NCI-H128 (cell line): Measurements from ENCODE around the gene PKP3.
"Not testable (repeated sequence)": the region's sequence is repeated elsewhere in the genome, so short reads cannot be mapped to it uniquely, and the experiment has no call there.

Experiments used
- DNase-seq: peaks from one replicate; lab custom pipeline; 2025; ENCODE audit not compliant: unreplicated experiment; lab: John Stamatoyannopoulos, UW

The PKP3 gene

DNA sequence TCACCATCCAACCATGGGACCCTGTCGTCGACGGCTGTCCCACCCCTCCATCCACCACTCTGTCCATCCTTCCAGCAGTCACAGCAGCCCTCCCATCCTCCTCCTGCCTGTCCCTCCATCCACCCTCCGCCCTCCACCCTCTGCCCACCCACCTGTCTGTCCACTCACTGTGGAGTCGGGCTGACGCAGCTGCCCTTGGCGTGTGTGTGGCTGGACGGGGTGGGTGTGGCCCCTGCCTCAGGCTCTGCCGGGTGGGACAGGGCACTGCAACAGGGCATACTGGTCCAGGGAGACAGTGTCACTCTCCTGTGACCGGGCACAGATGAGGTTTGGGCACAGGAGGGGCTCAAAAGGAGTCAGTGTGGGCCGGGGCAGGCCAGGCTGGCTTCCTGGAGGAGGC lies 1.9 kb downstream of the PKP3 start:
- DNase-seq = no peak

DNA sequence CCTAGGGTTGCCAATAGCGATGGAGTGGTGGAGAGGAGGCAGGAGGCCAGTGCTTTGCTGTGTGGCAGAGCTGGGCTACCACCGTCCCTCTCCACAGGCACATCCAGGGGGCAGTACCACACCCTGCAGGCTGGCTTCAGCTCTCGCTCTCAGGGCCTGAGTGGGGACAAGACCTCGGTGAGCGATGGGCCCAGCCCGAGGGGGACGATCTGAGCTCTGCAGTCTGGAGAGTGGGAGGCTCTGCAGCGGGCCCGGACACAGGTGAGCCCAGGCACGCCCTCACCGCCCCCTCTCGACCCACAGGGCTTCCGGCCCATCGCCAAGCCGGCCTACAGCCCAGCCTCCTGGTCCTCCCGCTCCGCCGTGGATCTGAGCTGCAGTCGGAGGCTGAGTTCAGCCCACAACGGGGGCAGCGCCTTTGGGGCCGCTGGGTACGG lies 2.5 kb downstream of the PKP3 start:
- no peak for DNase-seq

DNA sequence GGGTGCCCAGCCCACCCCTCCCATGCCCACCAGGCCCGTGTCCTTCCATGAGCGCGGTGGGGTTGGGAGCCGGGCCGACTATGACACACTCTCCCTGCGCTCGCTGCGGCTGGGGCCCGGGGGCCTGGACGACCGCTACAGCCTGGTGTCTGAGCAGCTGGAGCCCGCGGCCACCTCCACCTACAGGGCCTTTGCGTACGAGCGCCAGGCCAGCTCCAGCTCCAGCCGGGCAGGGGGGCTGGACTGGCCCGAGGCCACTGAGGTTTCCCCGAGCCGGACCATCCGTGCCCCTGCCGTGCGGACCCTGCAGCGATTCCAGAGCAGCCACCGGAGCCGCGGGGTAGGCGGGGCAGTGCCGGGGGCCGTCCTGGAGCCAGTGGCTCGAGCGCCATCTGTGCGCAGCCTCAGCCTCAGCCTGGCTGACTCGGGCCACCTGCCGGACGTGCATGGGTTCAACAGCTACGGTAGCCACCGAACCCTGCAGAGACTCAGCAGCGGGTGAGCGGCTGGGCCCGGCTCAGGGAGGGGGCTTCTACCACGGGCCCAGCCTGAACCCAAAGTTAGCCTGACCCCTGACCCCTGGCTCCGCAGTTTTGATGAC lies 3.0 kb downstream of the PKP3 start:
- DNase-seq = no peak

DNA sequence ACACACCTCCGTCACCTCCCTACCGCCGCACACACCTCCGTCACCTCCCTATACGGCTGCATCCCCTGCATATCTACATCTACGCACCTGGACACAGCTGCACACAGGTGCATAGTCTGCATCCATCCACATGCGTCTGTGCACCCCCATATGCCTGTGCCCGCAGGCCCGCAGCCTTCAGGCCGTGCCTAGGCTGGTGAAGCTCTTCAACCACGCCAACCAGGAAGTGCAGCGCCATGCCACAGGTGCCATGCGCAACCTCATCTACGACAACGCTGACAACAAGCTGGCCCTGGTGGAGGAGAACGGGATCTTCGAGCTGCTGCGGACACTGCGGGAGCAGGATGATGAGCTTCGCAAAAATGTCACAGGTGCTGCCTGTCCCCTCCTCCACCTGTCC lies 4.8 kb downstream of the PKP3 start:
- no peak for DNase-seq

DNA sequence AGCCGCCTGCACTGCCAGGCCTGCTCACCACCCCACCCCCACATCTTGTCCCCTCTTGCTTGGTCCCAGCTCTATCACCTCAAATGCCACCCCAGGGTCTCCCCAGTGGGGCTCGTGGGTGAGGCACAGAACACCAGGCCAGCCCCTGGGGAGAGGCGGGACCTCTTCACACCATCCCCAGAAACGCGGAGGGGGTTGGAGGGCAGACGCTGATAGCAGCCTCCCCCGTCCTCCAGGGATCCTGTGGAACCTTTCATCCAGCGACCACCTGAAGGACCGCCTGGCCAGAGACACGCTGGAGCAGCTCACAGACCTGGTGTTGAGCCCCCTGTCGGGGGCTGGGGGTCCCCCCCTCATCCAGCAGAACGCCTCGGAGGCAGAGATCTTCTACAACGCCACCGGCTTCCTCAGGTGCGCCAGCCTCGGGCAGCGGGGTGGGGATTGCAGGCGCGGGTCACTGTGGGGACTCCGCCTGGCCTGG lies 5.8 kb downstream of the PKP3 start:
- no peak for DNase-seq

DNA sequence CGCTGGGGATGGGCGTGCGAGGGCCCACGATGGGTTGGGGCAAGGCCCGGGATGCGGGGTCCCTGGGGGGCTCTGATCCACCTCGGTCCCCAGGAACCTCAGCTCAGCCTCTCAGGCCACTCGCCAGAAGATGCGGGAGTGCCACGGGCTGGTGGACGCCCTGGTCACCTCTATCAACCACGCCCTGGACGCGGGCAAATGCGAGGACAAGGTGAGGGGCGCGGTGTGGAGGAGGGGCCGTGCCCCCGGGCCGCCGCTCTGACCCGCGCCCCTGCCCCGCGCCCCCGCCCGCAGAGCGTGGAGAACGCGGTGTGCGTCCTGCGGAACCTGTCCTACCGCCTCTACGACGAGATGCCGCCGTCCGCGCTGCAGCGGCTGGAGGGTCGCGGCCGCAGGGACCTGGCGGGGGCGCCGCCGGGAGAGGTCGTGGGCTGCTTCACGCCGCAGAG lies 6.3 kb downstream of the PKP3 start:
- DNase-seq = no peak

DNA sequence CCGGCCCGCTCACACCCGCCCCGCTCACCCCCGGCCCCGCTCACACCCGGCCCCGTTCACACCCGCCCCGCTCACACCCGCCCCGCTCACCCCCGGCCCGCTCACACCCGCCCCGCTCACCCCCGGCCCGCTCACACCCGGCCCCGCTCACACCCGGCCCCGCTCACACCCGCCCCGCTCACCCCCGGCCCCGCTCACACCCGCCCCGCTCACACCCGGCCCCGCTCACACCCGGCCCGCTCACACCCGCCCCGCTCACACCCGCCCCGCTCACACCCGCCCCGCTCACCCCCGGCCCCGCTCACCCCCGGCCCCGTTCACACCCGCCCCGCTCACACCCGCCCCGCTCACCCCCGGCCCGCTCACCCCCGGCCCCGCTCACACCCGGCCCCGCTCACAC lies 7.2 kb downstream of the PKP3 start:
- DNase-seq = not testable (repeated sequence)

DNA sequence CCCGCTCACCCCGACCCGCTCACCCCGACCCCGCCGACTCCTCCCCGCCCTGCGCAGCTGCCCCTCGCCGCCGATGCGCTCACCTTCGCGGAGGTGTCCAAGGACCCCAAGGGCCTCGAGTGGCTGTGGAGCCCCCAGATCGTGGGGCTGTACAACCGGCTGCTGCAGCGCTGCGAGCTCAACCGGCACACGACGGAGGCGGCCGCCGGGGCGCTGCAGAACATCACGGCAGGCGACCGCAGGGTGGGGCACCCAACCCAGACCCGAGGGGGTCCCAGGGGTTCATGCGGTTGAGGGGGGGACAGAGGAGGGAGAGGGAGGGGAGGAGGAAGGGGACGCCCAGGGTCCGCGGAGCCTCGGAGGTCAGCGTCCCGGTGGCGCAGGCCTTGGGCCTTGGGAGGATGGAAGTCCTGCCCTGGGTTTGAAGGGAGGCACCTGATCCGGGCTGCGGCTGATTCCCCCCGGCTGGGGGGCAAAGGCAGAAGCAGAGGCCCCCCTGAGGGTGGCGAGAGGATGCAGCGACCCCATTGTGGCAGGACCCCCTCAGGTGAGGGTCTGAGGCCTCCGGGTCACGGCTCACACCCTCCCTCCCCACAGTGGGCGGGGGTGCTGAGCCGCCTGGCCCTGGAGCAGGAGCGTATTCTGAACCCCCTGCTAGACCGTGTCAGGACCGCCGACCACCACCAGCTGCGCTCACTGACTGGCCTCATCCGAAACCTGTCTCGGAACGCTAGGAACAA lies 9.2 kb downstream of the PKP3 start:
- DNase-seq = no peak

DNA sequence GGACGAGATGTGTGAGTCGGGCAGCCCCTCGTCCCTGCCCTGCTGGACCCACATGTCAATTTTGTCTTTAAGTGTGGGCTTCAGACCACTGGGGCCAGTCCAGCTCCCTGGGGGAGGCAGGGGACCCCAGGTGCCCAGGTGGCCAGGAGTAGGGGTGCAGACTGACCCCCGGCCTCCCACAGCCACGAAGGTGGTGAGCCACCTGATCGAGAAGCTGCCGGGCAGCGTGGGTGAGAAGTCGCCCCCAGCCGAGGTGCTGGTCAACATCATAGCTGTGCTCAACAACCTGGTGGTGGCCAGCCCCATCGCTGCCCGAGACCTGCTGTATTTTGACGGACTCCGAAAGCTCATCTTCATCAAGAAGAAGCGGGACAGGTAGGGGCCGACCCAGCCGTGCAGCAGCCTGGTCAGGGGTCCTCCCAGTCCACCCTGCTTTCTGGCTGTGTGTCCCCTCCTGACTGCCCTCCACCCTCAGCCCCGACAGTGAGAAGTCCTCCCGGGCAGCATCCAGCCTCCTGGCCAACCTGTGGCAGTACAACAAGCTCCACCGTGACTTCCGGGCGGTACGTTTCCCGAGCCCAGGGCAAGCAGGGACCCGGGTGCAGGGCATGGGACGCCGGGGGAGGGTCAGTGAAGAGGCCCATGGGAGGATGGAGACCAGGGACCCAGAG lies 9.9 kb downstream of the PKP3 start:
- no peak for DNase-seq

DNA sequence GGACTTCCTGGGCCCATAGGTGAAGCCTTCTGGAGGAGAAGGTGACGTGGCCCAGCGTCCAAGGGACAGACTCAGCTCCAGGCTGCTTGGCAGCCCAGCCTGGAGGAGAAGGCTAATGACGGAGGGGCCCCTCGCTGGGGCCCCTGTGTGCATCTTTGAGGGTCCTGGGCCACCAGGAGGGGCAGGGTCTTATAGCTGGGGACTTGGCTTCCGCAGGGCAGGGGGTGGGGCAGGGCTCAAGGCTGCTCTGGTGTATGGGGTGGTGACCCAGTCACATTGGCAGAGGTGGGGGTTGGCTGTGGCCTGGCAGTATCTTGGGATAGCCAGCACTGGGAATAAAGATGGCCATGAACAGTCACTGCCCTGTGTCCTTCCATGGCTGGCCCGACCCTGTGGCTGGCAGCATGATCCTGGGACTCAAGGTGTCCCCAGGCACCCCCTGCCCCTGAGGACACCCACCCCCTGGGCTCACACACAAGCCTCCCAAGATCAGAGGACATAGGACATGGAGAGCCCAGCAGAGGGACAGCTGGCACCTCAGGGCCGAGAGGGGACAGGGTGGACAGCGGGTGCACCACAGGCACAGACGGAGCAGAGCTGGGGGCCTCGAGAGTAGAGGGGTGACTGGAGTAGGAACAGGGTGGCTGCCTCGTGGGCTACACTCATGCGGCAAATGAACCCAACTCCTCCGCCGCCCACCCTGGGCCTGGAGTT lies 10.7 kb downstream of the PKP3 start:
- DNase-seq = no peak

DNA sequence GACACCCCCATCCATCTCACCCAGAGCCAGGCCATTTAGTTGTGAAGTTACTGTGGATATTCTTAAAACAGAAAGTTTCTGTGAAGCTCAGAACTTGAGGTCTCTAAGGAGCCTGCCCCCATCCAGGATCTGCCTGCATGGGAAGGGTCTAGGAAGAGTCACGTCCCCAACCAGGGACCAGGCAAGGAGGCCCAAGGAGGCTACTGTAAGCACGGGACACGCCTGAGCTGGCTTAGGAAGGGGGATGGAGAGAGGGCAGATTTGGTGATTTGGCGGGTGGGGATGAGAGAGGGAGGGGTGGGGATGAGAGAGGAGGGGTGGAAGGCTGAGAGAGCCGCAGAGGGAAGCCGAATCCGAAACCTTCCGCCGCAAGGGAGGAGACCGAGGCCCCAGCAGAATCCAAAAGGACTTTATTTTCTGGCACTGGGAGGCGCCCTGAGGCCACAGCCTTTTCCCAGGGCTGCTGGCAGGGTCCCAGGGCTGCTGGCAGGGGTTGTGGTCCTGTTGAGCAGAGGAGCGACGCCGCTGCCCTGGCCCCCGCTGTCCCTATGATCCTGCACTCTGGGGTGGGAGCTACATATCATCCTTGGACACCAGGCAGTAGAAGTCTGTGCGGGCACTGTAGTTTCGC lies 11.4 kb downstream of the PKP3 start:
- DNase-seq = no peak

DNA sequence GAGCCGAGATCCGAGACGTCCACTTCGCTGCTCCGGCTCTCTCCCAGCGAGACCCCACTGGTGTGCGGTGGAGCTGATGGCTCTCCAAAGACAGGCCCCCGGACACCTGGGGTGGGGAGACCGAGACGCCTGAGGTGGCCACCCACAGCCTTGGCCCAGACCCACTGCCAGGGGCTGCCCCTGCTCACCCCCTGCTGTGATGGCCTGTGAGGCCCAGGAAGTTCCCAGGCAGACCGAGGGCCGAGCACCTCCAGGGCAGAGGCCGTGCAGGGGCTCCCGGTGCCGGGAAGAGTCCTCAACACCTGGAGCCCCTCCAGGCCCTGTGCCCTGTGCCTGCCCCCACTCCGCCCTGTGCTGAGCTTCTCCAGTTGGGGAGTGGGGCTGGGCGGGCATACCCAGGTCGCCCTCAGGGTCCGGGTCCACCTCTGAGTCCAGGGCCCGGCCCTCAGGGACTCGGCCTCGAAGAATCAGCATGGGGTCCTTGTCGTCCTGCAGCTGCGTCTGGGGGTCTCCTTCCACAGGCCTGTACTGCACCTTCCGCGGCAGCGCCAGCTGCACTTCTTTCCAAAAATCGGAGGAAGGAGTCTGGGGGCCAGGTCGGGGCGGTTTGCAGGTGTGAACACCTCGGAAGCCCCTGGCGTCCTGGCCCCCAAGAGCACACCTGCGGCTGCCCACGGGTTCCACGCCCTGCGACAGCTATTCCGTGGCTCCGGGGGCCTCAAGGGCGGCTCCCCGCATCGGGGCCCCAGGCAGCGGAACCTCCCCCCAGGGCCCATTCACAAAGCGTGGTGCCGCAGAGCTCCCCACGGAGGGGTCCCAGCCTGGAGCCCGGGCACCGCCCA lies 12.2 kb downstream of the PKP3 start:
- DNase-seq = no peak

DNA sequence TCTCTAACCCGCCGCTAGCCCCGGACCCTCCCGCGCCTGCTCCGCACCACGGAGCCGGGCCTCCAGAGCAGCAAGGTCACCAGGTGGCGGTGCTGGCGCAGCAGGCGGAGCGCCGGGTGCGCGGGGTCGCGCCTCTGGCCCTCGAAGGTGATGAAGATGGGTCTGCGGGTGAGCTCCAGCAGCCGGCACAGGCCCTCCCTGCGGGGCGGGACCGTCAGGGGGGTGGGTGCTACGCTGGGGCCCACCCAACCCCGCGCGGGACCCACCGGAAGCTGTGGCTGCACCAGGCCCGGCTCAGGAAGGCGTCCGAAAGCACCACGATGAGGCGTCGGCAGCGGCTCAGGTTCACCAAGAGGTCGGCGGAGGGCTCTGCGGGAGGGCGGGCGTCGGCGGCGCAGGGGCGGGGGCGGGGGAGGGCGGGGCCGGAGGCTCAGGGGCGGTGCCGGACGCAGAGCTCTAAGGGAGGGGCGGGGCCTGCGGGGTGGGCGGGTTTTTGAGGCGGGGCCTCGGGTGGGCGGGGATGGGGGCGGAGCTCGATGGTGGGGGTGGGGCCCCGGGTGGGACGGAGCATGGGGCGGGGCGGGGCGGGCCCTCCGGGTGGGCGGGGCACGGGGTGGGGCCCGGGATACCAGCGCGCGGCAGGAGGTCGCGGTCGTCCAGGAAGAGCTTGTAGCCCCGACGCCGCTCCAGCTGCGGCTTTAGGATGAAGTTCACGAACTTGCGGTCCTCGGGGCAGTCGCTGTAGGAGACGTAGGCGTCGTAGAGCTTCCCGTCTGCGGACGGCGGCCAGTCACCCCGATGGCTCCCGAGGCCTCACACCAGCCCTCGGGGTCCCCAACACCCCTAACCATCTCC lies 13.0 kb downstream of the PKP3 start:
- no peak for DNase-seq

DNA sequence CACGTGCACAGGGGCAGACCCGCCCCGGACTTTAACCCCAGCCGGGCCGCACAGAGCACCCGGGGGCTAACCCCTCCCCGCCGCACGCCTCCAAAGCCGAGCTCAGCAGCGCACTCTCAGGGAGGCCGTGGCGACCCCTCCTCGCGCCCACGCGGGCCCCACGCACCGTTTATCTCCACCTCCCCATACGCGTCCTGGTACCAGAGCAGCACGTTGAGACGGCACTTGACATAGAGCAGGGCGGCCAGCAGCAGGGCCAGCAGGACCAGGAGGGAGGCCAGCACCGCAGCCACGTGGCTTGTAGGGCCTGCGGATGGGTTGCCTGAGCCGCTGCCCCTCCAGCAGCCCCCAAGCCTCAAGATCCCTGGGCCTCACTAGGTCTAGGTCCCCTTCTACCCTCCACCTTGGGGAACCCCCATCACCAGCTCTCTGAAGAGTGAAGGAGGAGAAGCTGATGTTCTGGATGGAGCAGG lies 13.7 kb downstream of the PKP3 start:
- DNase-seq = no peak

DNA sequence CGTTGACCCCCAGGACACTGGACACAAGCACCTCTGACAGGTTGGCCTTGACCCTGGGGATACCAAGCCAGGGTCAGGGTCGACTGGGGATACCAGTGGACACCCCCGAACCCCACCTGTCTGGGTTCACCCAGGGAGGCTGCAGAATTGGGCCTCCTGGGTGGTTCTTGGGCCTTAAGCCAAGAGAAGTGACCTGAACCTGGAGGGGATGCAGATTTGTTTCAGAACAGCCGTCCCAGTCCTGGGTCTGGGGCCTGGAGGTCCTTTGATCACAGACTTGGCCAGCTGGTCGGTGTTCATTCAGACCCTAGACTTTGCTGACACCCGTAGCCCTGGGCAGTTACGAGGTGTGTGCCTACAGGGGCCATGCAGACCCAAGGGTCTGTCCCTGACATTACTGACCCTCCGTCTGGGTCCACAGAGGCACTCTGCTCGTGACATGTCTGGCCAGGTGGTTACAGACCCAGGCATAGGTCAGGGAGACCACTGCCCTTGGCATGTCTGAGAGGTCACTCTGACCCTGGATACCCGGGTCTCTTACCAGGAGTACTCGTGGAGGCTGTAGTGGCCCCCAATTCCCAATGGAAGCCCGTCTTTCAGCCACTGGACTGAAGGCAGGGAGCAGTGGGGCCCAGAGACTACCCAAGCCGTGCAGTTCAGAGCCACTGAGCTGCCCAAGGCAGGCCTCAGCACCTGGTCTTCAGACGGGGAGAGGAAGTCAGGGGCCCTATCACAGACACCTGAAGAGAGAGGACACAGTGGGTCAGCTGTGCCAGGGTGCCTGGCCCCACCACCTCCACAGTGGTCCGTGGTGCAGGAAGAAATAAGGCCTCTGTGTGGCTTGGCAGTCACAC lies 14.4 kb downstream of the PKP3 start:
- no peak for DNase-seq

DNA sequence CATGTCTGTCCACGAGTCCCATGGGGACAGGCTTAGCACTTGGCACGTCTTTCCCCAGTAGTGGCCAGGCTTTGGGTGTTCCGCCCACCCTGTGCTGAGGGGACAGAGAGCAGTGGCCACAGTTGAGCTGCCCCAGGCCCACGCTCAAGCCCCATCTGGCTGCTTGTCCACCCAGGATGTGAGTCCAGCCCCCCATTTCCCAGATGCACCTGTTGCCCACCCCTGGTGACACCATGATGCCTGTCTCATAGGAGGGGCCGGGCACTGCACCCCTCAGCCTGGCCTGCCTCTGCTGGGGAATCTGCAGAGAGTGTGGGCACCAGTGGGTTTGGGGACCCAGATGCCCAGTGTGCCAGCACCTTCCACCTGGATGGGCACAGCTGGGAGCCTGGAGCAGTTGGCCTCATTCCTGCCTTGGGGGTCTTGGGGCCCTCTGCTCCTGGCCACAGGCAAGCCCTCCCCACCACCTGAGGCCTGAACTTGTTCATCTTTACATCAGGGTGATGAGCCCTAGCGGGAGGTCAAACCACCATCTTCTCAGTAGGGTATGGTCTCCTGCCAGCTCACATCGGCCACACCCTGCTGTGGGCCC lies 15.1 kb downstream of the PKP3 start:
- no peak for DNase-seq

DNA sequence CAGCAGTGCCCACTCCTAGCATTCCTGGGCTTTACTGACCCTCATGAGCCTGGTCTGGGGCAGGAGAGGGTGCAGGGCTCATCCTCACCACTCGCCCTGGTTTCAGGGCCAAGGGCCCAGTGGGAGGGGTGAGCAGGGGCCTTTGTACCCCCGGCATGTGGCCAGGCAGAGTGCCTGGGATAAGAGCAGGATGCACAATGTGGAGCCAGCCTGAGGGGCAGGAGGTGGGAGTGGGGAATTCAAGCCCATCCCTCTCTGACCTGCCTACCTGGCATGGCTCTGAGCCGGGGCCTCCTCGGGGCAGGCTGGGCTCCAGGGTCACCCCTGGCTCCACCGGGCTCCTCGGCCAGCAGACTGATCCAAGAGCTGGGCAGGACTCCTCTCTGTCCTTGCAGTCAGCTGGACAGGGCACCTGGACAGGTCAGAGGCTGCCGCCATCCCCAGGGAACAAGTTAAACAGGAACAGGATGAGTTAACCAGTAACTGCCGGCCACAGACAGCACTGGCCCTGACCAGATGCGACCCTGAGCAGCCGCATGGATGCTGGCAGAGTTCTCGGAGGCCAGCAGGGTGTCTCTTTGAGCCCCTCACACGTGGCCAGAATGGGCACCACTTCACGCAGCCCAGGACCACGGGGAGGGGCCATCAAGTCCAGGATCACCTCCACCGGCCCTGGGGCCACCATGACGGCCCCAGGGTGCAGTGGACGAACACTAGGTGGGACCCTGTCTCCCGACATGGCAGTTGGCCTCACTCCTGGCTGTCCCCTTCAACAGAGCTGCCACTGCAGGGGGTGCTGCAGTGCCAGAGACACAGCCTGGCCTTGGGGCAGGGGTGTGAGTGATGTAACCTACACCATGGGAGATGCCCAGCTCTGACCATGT lies 15.8 kb downstream of the PKP3 start:
- no peak for DNase-seq
